ENCODE results near the gene BLOC1S2. TPM values are rescaled to one million over a fixed set of nuclear protein-coding genes. Genes with fewer than 3 reads are reported as not detected.

BLOC1S2 gene
- total RNA-seq, 2 donors from 2014 or later = 21.1 to 33.8 TPM

DNA sequence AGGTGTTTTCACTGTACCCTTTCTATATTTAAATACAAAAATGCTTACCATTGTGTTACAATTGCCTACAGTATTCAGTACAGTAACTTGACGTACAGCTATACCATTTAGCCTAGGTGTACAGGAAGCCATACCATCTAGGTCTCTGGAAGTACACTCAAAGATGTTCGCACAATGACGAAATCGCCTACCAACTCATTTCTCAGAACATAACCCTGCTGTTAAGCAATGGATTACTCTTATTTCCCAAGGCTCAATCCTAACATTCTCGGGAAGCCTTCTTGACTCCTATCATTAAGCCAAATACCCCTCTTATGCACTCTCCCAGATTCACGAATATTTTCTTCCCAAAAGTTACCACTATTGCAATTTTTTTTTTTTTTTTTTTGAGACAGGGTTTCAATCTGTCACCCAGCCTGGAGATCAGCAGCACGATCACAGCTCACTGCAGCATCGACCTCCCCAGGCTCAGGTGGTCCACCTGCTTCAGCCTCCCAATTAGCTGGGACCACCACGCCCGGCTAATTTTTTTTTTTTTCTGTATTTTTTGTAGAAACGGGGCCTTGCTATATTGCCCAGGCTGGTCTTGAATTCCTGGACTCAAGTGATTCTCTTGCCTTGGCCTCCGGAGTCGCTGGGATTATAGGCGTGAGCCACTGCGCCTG lies 20.5 kb downstream of the BLOC1S2 start:
- Histone ChIP-seq H3K27me3 (replicated peaks; ENCODE audit: insufficient read depth) (no peaks in the 10 kb centered on the region), H3K36me3 (no peaks in the 10 kb centered on the region), H3K27ac (no peak overlapping the region), H3K4me3 (no peak overlapping the region), H3K9me3 (no peaks in the 10 kb centered on the region), H3K4me1 (replicated peaks) (no peaks in the 10 kb centered on the region)
- intact Hi-C loops (cut with DNase I) = no loop called here
- no peak for DNase-seq (ENCODE audit: low spot score)
- TF ChIP-seq POLR2A (IDR thresholded peaks at IDR 0.05) (no peak), CTCF (IDR thresholded peaks at IDR 0.05) (no peak), POLR2AphosphoS5 (IDR thresholded peaks at IDR 0.05) (no peak)
- WGBS = 92% methylated on average over 15 of the region's 15 CpGs

- no peak for DNase-seq (ENCODE audit: low spot score)
- H3K36me3 ChIP-seq = peaks cover 0 to 7% of the 10 kb centered on the region in 2 donors
- H3K27me3 ChIP-seq (replicated peaks; ENCODE audit: insufficient read depth) = no peaks in the 10 kb centered on the region
- TF ChIP-seq CTCF (IDR thresholded peaks at IDR 0.05) (no peak), POLR2A (IDR thresholded peaks at IDR 0.05) (no peak), POLR2AphosphoS5 (IDR thresholded peaks at IDR 0.05) (no peak)
- no peaks in the 10 kb centered on the region for H3K4me1 ChIP-seq (replicated peaks)
- WGBS = 88% methylated on average over 3 of the region's 3 CpGs
- H3K9me3 ChIP-seq = no peaks in the 10 kb centered on the region
- no peak overlapping the region for H3K4me3 ChIP-seq
- H3K27ac ChIP-seq = no peak overlapping the region
- intact Hi-C loops (cut with DNase I) = no loop called here
These were observed 32.3 kb downstream of the BLOC1S2 start for GRCh38 chr10:100254191-100254590.

DNA sequence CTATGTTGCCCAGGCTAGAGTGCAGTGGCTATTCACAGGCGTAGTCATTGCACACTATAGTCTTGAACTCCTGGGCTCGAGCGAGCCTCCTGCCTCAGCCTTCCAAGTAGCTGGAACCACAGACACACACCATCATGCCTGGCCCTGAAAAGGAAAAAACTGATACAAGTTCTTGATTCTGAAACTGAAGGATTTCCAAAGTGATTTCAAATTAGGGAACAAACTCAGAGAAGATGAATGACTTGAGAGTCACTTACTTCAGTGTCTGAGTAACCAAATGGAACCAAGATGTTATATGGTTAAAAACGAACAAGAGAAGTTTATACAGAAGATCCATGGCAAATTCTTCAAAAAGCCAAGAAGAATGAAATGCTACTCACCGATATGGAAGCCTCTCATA lies 33.4 kb downstream of the BLOC1S2 start:
- H3K27me3 ChIP-seq (replicated peaks; ENCODE audit: insufficient read depth) = no peaks in the 10 kb centered on the region
- no peak overlapping the region for H3K4me3 ChIP-seq
- peaks cover 0 to 7% of the 10 kb centered on the region in 2 donors for H3K36me3 ChIP-seq
- no peaks in the 10 kb centered on the region for H3K4me1 ChIP-seq (replicated peaks)
- no peak for TF ChIP-seq POLR2A (IDR thresholded peaks at IDR 0.05)
- no peak for TF ChIP-seq CTCF (IDR thresholded peaks at IDR 0.05)
- TF ChIP-seq POLR2AphosphoS5 (IDR thresholded peaks at IDR 0.05) = no peak
- H3K9me3 ChIP-seq = no peaks in the 10 kb centered on the region
- no peak overlapping the region for H3K27ac ChIP-seq
- DNase-seq (ENCODE audit: low spot score) = no peak
- intact Hi-C loops (cut with DNase I) = no loop called here
- WGBS = 98% methylated on average over 5 of the region's 5 CpGs

DNA sequence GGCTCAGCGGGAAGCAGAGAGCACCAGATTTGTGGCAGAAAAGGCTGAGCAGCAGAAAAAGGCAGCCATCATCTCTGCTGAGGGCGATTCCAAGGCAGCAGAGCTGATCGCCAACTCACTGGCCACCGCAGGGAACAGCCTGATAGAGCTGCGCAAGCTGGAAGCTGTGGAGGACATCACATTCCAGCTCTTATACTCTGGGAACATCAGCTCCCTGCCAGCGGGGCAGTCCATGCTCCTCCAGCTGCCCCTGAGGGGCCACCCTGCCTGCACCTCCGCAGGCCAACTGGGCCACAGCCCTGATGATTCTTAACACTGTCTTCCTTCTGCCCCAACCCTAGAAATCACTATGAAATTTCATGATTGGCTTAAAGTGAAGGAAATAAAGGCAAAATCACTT lies 37.7 kb downstream of the BLOC1S2 start:
- WGBS = 91% methylated on average over 7 of the region's 7 CpGs
- intact Hi-C loops (cut with DNase I) = no loop called here
- H3K36me3 ChIP-seq = no peaks in the 10 kb centered on the region

More for the DNA sequence above, 37.7 kb downstream of the BLOC1S2 start:
- Histone ChIP-seq H3K27ac (no peak overlapping the region), H3K27me3 (replicated peaks; ENCODE audit: insufficient read depth) (no peaks in the 10 kb centered on the region), H3K4me3 (no peak overlapping the region), H3K4me1 (replicated peaks) (no peaks in the 10 kb centered on the region), H3K9me3 (no peaks in the 10 kb centered on the region)
- TF ChIP-seq POLR2AphosphoS5 (IDR thresholded peaks at IDR 0.05) (no peak), POLR2A (IDR thresholded peaks at IDR 0.05) (no peak), CTCF (IDR thresholded peaks at IDR 0.05) (no peak)
- DNase-seq (ENCODE audit: low spot score) = no peak
